Right lobe of liver (tissue), 4 donors: Measurements from ENCODE around the gene ROM1.
"Not testable (repeated sequence)": the region's sequence is repeated elsewhere in the genome, so short reads cannot be mapped to it uniquely, and the experiment has no call there.

Source experiments
- POLR2A ChIP-seq: fragments of 450-650 bp; IDR thresholded peaks from one replicate; pipeline ENCODE4 v1.6.1; 2017; ENCODE audit warnings: antibody characterized with exemption, mild to moderate bottlenecking
- TF ChIP-seq, protein P1 (sequence below), 4 donors: fragments of 200-600 bp in 3 of 4; fragments of 450-650 bp in 1 of 4; IDR thresholded peaks; one replicate each; pipeline versions ENCODE4 v1.5.1 to v1.8.0; 2016 to 2022; ENCODE audit warnings: antibody characterized with exemption in 4 of 4, mild to moderate bottlenecking in 2 of 4
- donor health status: DM: no; HTN: no; CAD: no.
- donor health status: DM: no; HTN: no; CAD: no.
- donor health status: DM: no; HTN: yes; CAD: no.

GRCh38 chr11:62585356-62585755, 27.7 kb upstream of the ROM1 start:
- TF ChIP-seq, protein P1, sequence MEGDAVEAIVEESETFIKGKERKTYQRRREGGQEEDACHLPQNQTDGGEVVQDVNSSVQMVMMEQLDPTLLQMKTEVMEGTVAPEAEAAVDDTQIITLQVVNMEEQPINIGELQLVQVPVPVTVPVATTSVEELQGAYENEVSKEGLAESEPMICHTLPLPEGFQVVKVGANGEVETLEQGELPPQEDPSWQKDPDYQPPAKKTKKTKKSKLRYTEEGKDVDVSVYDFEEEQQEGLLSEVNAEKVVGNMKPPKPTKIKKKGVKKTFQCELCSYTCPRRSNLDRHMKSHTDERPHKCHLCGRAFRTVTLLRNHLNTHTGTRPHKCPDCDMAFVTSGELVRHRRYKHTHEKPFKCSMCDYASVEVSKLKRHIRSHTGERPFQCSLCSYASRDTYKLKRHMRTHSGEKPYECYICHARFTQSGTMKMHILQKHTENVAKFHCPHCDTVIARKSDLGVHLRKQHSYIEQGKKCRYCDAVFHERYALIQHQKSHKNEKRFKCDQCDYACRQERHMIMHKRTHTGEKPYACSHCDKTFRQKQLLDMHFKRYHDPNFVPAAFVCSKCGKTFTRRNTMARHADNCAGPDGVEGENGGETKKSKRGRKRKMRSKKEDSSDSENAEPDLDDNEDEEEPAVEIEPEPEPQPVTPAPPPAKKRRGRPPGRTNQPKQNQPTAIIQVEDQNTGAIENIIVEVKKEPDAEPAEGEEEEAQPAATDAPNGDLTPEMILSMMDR (IDR thresholded peaks at IDR 0.05): not testable (repeated sequence)
- TF ChIP-seq POLR2A: not testable (repeated sequence)
